AG04450 (cell line): ENCODE data around the gene POLR1E. TPM values are rescaled to one million over a fixed set of nuclear protein-coding genes. Genes with fewer than 3 reads are reported as not detected.

Experiments
- CTCF ChIA-PET: fragments of 300-600, 350-600 bp; formaldehyde crosslinking; extraction: SDS; loops from one replicate; lab custom pipeline; 2022; ENCODE audit warnings: antibody characterized with exemption, inconsistent platforms; lab: Charles Lee
- POLR2A ChIA-PET: fragments of 350-600 bp; formaldehyde crosslinking; extraction: SDS; loops from one replicate; lab custom pipeline; 2021; ENCODE audit warnings: antibody characterized with exemption, inconsistent platforms; lab: Yijun Ruan, JAX
- DNase-seq: peaks from one replicate; pipeline ENCODE4 v3.0.0-alpha.2; 2011; ENCODE audit warnings: low read depth, low spot score
- H3K27ac ChIP-seq: one replicate; pipeline ENCODE4 v1.5.1; 2012; ENCODE audit warnings: low read depth, low read length, control low read depth
- H3K27me3 ChIP-seq: one replicate; pipeline ENCODE4 v1.6.0; 2012; ENCODE audit warnings: low read length; ENCODE audit not compliant: control insufficient read depth, insufficient read depth
- H3K4me3 ChIP-seq: 2 replicates; pipeline ENCODE4 v1.5.1; 2011; ENCODE audit warnings: mild to moderate bottlenecking, low read depth, low read length, control low read depth
- H3K9me3 ChIP-seq: 2 replicates; pipeline ENCODE4 v1.5.1; 2012; ENCODE audit warnings: low read length; ENCODE audit not compliant: control insufficient read depth, insufficient read depth
- polyA plus RNA-seq: library from polyadenylated mRNA; depleted of rRNA; stranded (reverse); fragments of >200 nt; gene quantifications from 2 replicates; pipeline ENCODE4 v1.2.3, GENCODE V29; 2011
- TF ChIP-seq, protein P1 (sequence below): IDR thresholded peaks from 2 replicates; pipeline ENCODE4 v1.5.1; 2011; ENCODE audit warnings: low read depth, low read length, control low read depth, inconsistent platforms

Gene POLR1E
- polyA plus RNA-seq, 1 experiment = 44.5 TPM

DNA sequence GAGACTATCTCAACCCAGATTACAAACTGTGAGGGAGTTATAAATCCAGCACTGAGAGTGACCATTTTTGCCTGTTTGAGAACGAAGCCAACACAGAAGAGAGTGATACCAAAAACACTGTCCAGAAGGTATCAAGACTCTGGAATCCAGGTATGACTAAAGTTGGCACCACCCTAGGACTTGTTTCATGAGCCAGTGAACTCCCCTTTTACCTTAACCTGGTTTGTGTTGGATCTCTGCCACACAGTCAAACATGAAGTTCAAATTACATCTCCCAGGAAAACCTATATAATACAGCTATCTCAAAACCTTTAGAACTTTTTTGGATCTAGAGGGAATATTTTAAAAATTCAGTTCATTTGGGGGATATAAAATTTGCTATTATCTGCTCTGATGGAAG, 31.9 kb upstream of the POLR1E start:
- no peak for DNase-seq
- H3K9me3 ChIP-seq = peaks cover 3% of the 10 kb centered on the region; the same call in 1 of the 2 replicates
- TF ChIP-seq, protein P1, sequence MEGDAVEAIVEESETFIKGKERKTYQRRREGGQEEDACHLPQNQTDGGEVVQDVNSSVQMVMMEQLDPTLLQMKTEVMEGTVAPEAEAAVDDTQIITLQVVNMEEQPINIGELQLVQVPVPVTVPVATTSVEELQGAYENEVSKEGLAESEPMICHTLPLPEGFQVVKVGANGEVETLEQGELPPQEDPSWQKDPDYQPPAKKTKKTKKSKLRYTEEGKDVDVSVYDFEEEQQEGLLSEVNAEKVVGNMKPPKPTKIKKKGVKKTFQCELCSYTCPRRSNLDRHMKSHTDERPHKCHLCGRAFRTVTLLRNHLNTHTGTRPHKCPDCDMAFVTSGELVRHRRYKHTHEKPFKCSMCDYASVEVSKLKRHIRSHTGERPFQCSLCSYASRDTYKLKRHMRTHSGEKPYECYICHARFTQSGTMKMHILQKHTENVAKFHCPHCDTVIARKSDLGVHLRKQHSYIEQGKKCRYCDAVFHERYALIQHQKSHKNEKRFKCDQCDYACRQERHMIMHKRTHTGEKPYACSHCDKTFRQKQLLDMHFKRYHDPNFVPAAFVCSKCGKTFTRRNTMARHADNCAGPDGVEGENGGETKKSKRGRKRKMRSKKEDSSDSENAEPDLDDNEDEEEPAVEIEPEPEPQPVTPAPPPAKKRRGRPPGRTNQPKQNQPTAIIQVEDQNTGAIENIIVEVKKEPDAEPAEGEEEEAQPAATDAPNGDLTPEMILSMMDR = no peak
- H3K27me3 ChIP-seq = no peaks in the 10 kb centered on the region
- CTCF ChIA-PET = no interaction called here
- POLR2A ChIA-PET = no interaction called here
- H3K27ac ChIP-seq = no peak overlapping the region
- no peak overlapping the region for H3K4me3 ChIP-seq

DNA sequence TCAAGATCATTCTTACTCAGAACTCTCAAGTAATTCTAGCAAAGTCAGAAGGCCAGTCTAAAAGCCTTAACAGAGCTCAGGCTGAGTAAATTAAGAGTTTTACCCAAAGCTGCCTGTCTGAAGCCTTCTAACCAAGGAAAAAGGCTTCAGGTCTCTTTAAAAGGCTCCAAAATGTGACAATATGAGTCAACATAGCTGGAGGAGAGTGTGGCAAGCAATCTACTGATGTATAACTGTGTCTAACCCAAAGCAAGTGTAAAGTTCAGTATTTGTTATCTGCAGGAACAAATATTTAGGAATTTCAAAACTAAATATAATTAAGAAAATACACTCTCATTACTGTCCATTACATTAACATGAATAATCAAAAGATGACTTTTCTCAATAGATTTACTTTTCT, 31.5 kb upstream of the POLR1E start:
- Histone ChIP-seq H3K27me3 (no peaks in the 10 kb centered on the region), H3K9me3 (peaks cover 3% of the 10 kb centered on the region; the same call in 1 of the 2 replicates), H3K27ac (no peak overlapping the region), H3K4me3 (no peak overlapping the region)
- CTCF ChIA-PET = no interaction called here
- TF ChIP-seq, protein P1 = no peak
- POLR2A ChIA-PET = no interaction called here
- no peak for DNase-seq

DNA sequence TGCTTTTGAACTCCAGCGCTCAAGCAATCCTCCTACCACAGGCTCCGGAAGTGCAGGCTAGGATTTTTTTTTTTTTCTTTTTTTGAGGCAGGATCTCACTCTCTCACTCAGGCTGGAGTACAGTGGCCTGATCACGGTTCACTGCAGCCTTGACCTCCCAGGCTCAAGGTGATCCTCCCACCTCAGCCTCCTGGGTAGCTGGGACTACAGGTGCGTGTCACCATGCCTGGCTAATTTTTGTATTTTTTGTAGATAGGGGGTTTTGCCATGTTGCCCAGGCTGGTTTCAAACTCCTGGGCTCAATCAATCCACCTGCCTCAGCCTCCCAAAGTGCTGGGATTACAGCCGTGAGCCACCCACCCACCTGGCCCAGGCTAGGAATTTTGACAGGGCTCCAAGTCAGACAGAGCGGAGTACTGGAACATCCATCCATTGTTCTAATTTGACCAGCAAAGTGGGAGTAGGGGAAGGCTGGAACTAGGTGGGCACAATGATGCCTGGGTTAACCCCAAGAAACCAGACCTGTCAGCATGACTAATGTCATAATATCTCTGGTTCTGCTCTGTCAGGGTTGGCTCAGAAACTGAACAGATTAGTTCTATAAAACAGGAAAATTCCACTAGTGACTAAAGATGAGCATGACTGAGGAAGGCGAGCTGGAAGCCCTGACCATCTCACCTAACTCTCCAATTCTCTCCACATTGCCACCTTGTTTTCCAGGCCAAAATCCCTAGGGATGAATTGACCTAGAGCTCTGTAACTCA, 29.7 kb upstream of the POLR1E start:
- H3K9me3 ChIP-seq = peaks cover 3% of the 10 kb centered on the region; the same call in 1 of the 2 replicates
- no peaks in the 10 kb centered on the region for H3K27me3 ChIP-seq
- no peak for DNase-seq
- ChIA-PET CTCF (interaction anchor here (0.5 kb wide), 1 partner anchor 9 kb away, joined by 5 read pairs; the partner anchor contains the start of gene ZBTB5), POLR2A (no interaction called here)
- no peak overlapping the region for H3K27ac ChIP-seq
- TF ChIP-seq, protein P1 = no peak
- no peak overlapping the region for H3K4me3 ChIP-seq

DNA sequence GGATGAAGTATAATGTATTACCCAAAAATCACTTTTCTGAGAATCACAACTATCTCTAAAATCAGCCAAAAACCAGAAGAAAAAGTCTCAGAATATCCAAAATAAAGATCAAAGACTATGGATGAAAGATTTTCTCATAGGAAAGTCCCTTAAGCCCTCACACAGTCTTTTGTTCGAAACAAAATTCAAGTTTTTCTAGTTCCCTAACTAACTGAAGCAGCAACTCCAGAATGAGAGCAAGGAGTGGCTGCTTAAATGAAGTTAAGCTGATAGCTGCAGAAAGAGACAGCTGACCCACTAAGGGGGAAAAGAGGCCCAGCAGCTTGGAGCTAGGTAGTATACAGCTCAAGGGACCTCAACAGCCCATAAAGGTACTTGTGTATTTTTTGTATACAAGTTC, 28.9 kb upstream of the POLR1E start:
- DNase-seq = no peak
- Histone ChIP-seq H3K27me3 (no peaks in the 10 kb centered on the region), H3K9me3 (peaks cover 3% of the 10 kb centered on the region; the same call in 1 of the 2 replicates), H3K4me3 (no peak overlapping the region), H3K27ac (no peak overlapping the region)
- CTCF ChIA-PET = no interaction called here
- TF ChIP-seq, protein P1 = no peak
- POLR2A ChIA-PET = no interaction called here

DNA sequence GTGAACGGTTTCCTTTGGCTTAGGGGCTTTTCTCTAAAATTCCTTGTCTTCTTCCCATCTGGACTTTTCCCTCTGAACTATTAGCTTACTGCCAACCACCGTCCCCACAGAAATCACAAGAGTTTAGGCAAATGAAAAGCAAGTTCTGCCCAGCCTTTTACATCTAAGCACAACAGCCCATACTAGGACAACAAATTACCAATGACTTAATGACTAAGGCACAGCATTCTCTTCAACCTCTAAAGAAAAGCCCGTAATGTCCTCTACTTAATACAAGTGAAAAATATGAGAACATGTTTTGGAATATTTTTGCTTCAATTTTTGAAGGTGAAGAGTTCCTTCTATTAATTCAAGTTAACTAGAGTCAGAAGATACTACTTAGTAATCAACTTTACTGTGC, 21.7 kb upstream of the POLR1E start:
- ChIA-PET POLR2A (interaction anchor here (1.2 kb wide), 1 partner anchor 42 kb away, joined by 3 read pairs; the partner anchor contains the start of gene GRHPR), CTCF (no interaction called here)
- no peak overlapping the region for H3K27ac ChIP-seq
- H3K27me3 ChIP-seq = no peaks in the 10 kb centered on the region
- no peak for DNase-seq
- peak overlapping the region; percentile 98 for H3K4me3 ChIP-seq
- TF ChIP-seq, protein P1 = no peak
- peaks cover 4% of the 10 kb centered on the region; the same call in 1 of the 2 replicates for H3K9me3 ChIP-seq
